ENCODE data around the gene TAPBPL.

- TF ChIP-seq MAX (IDR thresholded peaks at IDR 0.05) (no peak), ZFP36 (IDR thresholded peaks at IDR 0.05; ENCODE audit: borderline replicate concordance, low read depth, low read length, partially characterized antibody) (no peak), BHLHE40 (IDR thresholded peaks at IDR 0.05; ENCODE audit: low read length) (no peak), HMG20B (CRISPR knock-in tag; conservative IDR thresholded peaks at IDR 0.05) (no peak), LRRFIP1 (CRISPR knock-in tag; conservative IDR thresholded peaks at IDR 0.05) (no peak), TAF1 (CRISPR knock-in tag; IDR thresholded peaks at IDR 0.05) (no peak), CTCF (CRISPR knock-in tag; IDR thresholded peaks at IDR 0.05) (no peak)
- TF ChIP-seq, protein P1, sequence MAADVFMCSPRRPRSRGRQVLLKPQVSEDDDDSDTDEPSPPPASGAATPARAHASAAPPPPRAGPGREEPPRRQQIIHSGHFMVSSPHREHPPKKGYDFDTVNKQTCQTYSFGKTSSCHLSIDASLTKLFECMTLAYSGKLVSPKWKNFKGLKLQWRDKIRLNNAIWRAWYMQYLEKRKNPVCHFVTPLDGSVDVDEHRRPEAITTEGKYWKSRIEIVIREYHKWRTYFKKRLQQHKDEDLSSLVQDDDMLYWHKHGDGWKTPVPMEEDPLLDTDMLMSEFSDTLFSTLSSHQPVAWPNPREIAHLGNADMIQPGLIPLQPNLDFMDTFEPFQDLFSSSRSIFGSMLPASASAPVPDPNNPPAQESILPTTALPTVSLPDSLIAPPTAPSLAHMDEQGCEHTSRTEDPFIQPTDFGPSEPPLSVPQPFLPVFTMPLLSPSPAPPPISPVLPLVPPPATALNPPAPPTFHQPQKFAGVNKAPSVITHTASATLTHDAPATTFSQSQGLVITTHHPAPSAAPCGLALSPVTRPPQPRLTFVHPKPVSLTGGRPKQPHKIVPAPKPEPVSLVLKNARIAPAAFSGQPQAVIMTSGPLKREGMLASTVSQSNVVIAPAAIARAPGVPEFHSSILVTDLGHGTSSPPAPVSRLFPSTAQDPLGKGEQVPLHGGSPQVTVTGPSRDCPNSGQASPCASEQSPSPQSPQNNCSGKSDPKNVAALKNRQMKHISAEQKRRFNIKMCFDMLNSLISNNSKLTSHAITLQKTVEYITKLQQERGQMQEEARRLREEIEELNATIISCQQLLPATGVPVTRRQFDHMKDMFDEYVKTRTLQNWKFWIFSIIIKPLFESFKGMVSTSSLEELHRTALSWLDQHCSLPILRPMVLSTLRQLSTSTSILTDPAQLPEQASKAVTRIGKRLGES (CRISPR knock-in tag; IDR thresholded peaks at IDR 0.05; ENCODE audit: borderline replicate concordance) = no peak
These were observed 45.9 kb upstream of the TAPBPL start for GRCh38 chr12:6405963-6406362.

Measured in HepG2 (cell line).